Sigmoid colon (tissue), 7 donors: ENCODE data around the gene USP37. TPM values are rescaled to one million over a fixed set of nuclear protein-coding genes. Genes with fewer than 3 reads are reported as not detected.

Source experiments
- DNase-seq: peaks from one replicate; pipeline ENCODE4 v3.0.0-alpha.2; 2019
- H3K27ac ChIP-seq, 4 donors: fragments of 200-600 bp; sonication (generic); one replicate each; pipeline ENCODE4 v1.5.1; 2016 to 2019; ENCODE audit warnings: mild to moderate bottlenecking in 1 of 4
- H3K27me3 ChIP-seq, 3 donors: fragments of 200-600 bp; sonication (generic); one replicate each; pipeline ENCODE4 v1.5.1; 2019; ENCODE audit warnings: mild to moderate bottlenecking in 1 of 3
- H3K36me3 ChIP-seq, 4 donors: fragments of 200-600 bp; sonication (generic); one replicate each; pipeline ENCODE4 v1.5.1; 2016 to 2019
- H3K4me1 ChIP-seq, 4 donors: fragments of 200-600 bp; sonication (generic); one replicate each; pipeline ENCODE4 v1.5.1; 2017 to 2019
- H3K4me3 ChIP-seq, 4 donors: fragments of 200-600 bp; sonication (generic); one replicate each; pipeline ENCODE4 v1.5.1; 2017 to 2019; ENCODE audit warnings: mild to moderate bottlenecking in 2 of 4, moderate library complexity in 1 of 4
- H3K9me3 ChIP-seq, 4 donors: fragments of 200-600 bp in 3 of 4; sonication (generic) in 3 of 4; one replicate each; pipeline versions ENCODE4 v1.5.1 to v1.6.1; 2013 to 2019
- EP300 ChIP-seq, 4 donors: sonication (generic); formaldehyde crosslinking; IDR thresholded peaks; one replicate each; pipeline ENCODE4 v1.6.1; 2017; ENCODE audit warnings: antibody characterized with exemption in 4 of 4
- POLR2A ChIP-seq, 2 donors: fragments of 450-650 bp; IDR thresholded peaks; one replicate each; pipeline ENCODE4 v1.6.1; 2016; ENCODE audit warnings: antibody characterized with exemption in 2 of 2, mild to moderate bottlenecking in 2 of 2, moderate library complexity in 2 of 2
- POLR2AphosphoS5 ChIP-seq, 4 donors: sonication (generic); formaldehyde crosslinking; IDR thresholded peaks; one replicate each; pipeline ENCODE4 v1.6.1; 2017; ENCODE audit warnings: antibody characterized with exemption in 4 of 4
- WGBS, 2 donors: extraction: QIAGEN DNeasy Blood & Tissue Kit; methylation state at CpG; one replicate each; pipeline ENCODE4 v1.1.7; 2013; 5-methylcytosine and 5-hydroxymethylcytosine counted together
- intact Hi-C: fragments of 100-400 bp; cut with DNase I; formaldehyde crosslinking; loops from one replicate; pipeline ENCODE4 v1.15.1; 2023
- polyA plus RNA-seq, 3 donors: library from polyadenylated mRNA; stranded (reverse); fragments of 200-250 nt; gene quantifications; one replicate each; pipeline ENCODE4 v1.2.3, GENCODE V29; 2013
- total RNA-seq, 4 donors: library from RNA; depleted of rRNA; stranded (reverse); fragments of >200 nt; gene quantifications; one replicate each; pipeline ENCODE4 v1.1.0, GENCODE V29; 2016
- TF ChIP-seq, protein P1 (sequence below), 4 experiments: fragments of 450-650 bp in 3 of 4; fragments of 200-600 bp in 1 of 4; IDR thresholded peaks; one replicate each; pipeline ENCODE4 v1.5.1; 2016 to 2019; ENCODE audit warnings: antibody characterized with exemption in 4 of 4, mild to moderate bottlenecking in 3 of 4, moderate library complexity in 2 of 4
- donor health status: healthy with polysubstance abuse.
- donor health status: Bipolar disorder and iron deficiency.
- donor health status: healthy.

The USP37 gene
- total and polyA plus RNA-seq, 7 donors = 1.8 to 11.4 (median 6.6) TPM

DNA sequence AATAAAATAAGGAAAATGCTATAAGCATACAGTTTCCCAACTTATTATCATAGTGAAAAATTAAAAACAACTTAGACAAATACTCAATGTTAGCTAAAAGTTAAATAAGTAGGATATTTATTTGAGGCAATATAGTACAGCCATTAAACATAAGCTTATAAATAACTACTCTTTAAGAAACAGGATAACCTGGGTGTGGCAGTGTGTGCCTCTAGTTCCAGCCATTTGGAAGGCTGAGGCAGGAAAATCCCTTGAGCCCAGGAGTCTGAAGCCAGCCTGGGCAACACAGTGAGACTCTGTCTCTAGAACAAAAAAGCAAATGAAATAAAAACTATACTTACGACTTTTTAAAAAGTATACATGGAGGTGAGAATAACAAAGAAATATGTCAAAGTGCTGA, 109.6 kb downstream of the USP37 start:
- intact Hi-C loops = no loop called here

DNA sequence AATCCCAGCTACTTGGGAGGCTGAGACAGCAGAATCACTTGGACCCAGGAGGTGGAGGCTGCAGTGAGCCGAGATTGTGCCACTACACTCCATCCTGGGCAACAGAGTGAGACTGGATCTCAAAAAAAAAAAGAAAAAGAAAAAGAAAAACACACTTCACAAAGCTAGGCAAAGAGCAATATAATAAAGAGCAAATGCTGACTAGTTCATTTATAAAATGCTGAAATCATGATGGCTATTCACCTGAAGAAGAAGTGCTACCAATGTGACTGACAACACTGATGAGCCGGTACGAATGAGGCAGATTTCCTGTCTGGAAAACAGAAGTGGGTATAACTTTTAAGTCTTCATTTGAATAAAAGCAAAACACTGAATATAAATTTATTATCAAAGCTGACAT, 111.3 kb downstream of the USP37 start:
- H3K27me3 ChIP-seq = no peaks in the 10 kb centered on the region
- no peak overlapping the region for H3K27ac ChIP-seq
- H3K4me3 ChIP-seq = no peak overlapping the region
- DNase-seq = no peak
- WGBS, 2 donors = 79 to 94% methylated on average over 3 of the region's 3 CpGs
- no peaks in the 10 kb centered on the region for H3K4me1 ChIP-seq
- peaks cover 5 to 61% (median 19%) of the 10 kb centered on the region in 4 donors for H3K36me3 ChIP-seq
- intact Hi-C loops = no loop called here
- no peaks in the 10 kb centered on the region for H3K9me3 ChIP-seq
- TF ChIP-seq POLR2AphosphoS5 (IDR thresholded peaks at IDR 0.05) (no peak), EP300 (IDR thresholded peaks at IDR 0.05) (no peak), POLR2A (IDR thresholded peaks at IDR 0.05) (no peak)
- TF ChIP-seq, protein P1, sequence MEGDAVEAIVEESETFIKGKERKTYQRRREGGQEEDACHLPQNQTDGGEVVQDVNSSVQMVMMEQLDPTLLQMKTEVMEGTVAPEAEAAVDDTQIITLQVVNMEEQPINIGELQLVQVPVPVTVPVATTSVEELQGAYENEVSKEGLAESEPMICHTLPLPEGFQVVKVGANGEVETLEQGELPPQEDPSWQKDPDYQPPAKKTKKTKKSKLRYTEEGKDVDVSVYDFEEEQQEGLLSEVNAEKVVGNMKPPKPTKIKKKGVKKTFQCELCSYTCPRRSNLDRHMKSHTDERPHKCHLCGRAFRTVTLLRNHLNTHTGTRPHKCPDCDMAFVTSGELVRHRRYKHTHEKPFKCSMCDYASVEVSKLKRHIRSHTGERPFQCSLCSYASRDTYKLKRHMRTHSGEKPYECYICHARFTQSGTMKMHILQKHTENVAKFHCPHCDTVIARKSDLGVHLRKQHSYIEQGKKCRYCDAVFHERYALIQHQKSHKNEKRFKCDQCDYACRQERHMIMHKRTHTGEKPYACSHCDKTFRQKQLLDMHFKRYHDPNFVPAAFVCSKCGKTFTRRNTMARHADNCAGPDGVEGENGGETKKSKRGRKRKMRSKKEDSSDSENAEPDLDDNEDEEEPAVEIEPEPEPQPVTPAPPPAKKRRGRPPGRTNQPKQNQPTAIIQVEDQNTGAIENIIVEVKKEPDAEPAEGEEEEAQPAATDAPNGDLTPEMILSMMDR (IDR thresholded peaks at IDR 0.05) = no peak

More for the DNA sequence above, 109.6 kb downstream of the USP37 start:
- DNase-seq = no peak
- no peaks in the 10 kb centered on the region for H3K4me1 ChIP-seq
- H3K27me3 ChIP-seq = no peaks in the 10 kb centered on the region
- peaks cover 5 to 61% (median 21%) of the 10 kb centered on the region in 4 donors for H3K36me3 ChIP-seq
- no peaks in the 10 kb centered on the region for H3K9me3 ChIP-seq
- WGBS, 2 donors = 85 to 88% methylated on average over 1 of the region's 1 CpG
- no peak overlapping the region for H3K4me3 ChIP-seq
- H3K27ac ChIP-seq = no peak overlapping the region
- TF ChIP-seq POLR2AphosphoS5 (IDR thresholded peaks at IDR 0.05) (no peak), EP300 (IDR thresholded peaks at IDR 0.05) (no peak), POLR2A (IDR thresholded peaks at IDR 0.05) (no peak)
- TF ChIP-seq, protein P1 (IDR thresholded peaks at IDR 0.05) = no peak

DNA sequence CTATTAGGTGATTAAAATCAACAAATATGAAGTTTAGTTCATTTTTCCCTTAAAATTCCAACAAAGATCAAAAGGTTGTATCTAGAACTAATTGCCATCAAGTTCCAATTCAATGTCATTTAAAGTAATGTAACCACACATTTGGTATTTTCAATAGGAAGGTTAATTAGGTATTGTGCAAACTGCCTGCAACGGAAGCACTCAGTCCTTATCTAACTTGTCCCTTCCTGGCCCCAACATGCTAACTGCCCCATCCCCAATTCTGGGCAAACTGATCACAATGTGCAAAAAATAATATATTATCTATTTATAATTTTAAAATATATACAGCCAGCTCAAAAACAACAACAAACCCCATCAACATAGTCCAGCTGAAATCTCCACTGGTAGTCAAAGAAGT, 116.1 kb downstream of the USP37 start:
- no peak for TF ChIP-seq EP300 (IDR thresholded peaks at IDR 0.05)
- no peak for TF ChIP-seq POLR2A (IDR thresholded peaks at IDR 0.05)
- TF ChIP-seq, protein P1 (IDR thresholded peaks at IDR 0.05) = no peak
- no peak for TF ChIP-seq POLR2AphosphoS5 (IDR thresholded peaks at IDR 0.05)
- H3K4me1 ChIP-seq = no peaks in the 10 kb centered on the region
- H3K9me3 ChIP-seq = no peaks in the 10 kb centered on the region
- intact Hi-C loops = no loop called here
- DNase-seq = no peak
- H3K4me3 ChIP-seq = no peak overlapping the region
- H3K36me3 ChIP-seq = peaks cover 5 to 69% (median 18%) of the 10 kb centered on the region in 4 donors
- H3K27ac ChIP-seq = no peak overlapping the region
- WGBS, 2 donors = 67 to 88% methylated on average over 1 of the region's 1 CpG
- no peaks in the 10 kb centered on the region for H3K27me3 ChIP-seq

DNA sequence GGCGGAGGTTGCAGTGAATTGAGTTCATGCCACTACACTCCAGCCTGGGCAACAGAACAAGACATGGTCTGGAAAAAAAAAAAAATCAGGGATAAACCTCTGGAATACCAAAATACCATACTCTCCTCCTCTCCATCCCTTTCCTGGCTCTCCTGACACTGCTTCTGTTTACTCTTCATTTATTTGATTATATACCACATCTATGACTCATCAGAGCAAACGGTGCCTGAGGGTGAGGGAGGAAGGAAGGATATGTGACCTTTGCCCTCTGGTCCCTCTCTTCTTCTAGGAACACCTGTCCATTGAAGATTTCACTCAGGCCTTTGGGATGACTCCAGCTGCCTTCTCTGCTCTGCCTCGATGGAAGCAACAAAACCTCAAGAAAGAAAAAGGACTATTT, 119.2 kb downstream of the USP37 start:
- H3K9me3 ChIP-seq = no peaks in the 10 kb centered on the region
- no peak overlapping the region for H3K4me3 ChIP-seq
- no peak for DNase-seq
- 32 to 58% methylated on average over 3 of the region's 3 CpGs for WGBS, 2 donors
- no peaks in the 10 kb centered on the region for H3K4me1 ChIP-seq
- intact Hi-C loops = no loop called here
- H3K27ac ChIP-seq = no peak overlapping the region
- TF ChIP-seq EP300 (IDR thresholded peaks at IDR 0.05) = no peak
- TF ChIP-seq, protein P1 (IDR thresholded peaks at IDR 0.05) = no peak
- no peak for TF ChIP-seq POLR2A (IDR thresholded peaks at IDR 0.05)
- TF ChIP-seq POLR2AphosphoS5 (IDR thresholded peaks at IDR 0.05) = no peak
- no peaks in the 10 kb centered on the region for H3K27me3 ChIP-seq
- H3K36me3 ChIP-seq = peaks cover 0 to 38% (median 4%) of the 10 kb centered on the region in 4 donors

DNA sequence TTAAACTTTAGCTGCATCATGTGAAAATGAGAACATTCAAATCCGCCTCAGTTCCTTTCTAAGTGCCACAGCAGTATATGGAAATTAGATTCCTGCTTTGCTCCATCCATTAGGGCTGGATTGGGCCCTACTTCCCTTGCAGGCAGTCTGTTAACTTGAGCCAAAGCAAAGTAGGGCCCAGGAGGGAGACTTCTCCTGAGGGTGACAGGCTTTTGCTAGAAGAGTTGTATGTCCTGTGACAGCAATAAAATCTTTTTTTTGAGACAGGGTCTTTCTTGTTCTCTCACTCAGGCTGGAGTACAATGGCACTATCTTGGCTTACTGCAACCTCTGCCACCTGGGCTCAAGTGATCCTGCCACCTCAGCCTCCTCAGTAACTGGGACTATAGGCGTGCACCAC, 121.1 kb downstream of the USP37 start:
- Histone ChIP-seq H3K27ac (no peak overlapping the region), H3K9me3 (no peaks in the 10 kb centered on the region), H3K36me3 (peaks cover 0 to 25% (median 2%) of the 10 kb centered on the region in 4 donors), H3K27me3 (no peaks in the 10 kb centered on the region), H3K4me1 (no peaks in the 10 kb centered on the region), H3K4me3 (no peak overlapping the region)
- TF ChIP-seq, protein P1 (IDR thresholded peaks at IDR 0.05) = no peak
- TF ChIP-seq EP300 (IDR thresholded peaks at IDR 0.05) = no peak
- TF ChIP-seq POLR2AphosphoS5 (IDR thresholded peaks at IDR 0.05) = no peak
- TF ChIP-seq POLR2A (IDR thresholded peaks at IDR 0.05) = no peak
- 90 to 94% methylated on average over 2 of the region's 2 CpGs for WGBS, 2 donors
- no peak for DNase-seq
- intact Hi-C loops = no loop called here
